GM12874 (cell line): ENCODE data around the gene NRXN2.

Experiments used
- CTCF ChIP-seq: IDR thresholded peaks from 2 replicates; pipeline ENCODE4 v1.5.1; 2011; ENCODE audit warnings: low read depth, mild to moderate bottlenecking, control low read depth, low read length, moderate library complexity; ENCODE audit not compliant: insufficient read depth

Gene NRXN2

GRCh38 chr11:64697663-64698375 is 25.2 kb downstream of the NRXN2 start:
- TF ChIP-seq CTCF: no peak

DNA sequence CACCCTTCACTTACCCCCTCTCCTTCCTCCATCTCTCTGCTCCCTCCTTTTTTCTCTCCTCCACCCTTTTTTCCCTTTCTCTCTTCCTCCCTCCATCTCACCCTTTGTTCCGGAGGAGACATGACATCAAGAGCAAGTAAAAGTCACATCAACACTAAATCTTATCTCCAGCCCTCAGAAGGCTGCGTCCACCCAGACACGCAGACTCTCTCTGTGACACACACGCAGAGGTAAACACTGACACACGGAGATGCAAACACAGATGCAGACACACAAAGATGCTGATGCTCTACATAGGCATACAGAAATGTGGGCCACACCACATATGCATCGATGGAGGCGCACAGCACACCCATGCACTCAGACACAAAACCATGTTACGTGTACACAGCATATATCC is 27.0 kb downstream of the NRXN2 start:
- no peak for TF ChIP-seq CTCF

DNA sequence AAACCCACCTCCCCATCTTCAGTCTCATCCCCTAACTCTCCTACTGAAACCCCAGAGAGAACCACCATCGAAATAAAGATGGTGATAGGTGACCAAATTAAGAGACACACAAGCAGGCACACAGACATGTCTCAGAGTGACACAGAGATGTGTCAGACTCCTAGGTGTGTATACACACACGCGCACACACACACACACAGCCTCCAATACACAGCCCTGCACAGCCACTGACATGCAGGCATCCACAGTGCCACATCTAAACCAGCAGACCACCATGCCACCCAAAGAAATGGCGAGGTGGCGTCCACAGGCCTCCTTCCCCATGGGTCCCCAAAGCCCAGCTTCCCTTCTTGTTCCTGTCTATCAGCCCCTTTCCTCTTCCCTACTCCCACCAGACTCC is 27.4 kb downstream of the NRXN2 start:
- TF ChIP-seq CTCF: no peak

DNA sequence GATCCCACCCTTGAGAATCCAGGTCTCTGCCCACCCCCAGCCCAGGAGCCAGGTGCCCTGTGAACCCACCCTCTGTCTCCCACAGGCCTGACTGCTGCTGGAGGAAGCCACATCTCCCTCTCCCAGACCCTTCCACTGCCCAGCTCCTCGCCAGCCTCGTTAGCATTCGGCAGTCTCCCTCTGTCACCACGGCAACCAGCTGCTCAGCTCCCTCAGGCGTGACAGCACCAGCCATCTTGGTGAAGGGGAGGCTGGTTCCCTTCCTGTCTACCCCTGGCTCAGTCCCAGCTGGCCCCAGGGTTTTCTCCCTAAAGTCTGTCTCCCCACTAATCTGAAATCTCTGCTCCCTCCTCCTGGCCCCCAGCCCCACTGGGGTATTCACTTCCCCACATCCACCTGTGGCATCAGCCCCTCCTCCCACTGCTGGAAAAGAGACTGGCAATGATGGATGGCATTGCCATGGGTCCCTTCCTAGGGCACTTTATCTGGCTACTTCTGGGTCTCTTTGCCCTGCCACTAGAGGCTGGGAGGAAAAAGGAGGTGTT is 28.1 kb downstream of the NRXN2 start:
- TF ChIP-seq CTCF: no peak

DNA sequence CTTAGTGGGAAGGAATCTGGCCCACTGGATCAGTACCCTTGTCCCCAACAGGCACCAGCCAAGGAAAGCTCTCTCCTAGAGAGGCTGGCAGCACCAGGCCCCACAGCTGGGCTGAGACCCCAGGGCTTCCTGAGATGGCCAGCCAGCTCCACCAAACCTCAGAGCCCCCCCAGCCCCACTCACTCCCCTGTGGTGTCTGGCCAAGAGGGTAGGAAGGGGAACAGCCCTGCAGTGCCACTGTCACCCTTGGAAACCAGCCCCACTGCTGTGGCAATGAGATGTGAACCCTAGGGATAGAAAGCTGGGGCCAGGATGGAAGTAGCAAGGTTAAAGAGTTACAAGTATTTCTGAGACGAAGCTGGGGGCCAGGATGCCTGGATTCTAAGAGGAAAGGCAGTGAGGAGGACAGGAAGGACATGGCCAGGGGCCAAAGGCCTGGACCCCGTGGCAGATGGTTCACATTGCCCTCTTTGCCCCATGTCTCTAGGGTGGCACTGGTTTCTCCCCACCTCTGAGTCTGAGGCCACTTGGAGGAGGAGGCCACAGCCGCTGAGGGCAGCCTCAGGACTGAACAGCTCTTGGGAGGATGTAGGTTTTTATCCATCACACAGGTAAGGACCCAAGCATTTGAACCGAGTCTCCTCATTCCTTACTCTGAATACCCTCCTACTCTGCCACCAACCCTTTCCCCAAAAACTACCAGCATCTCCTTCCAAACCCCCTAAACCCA is 28.8 kb downstream of the NRXN2 start:
- no peak for TF ChIP-seq CTCF

- no peak for TF ChIP-seq CTCF
These were observed 30.1 kb downstream of the NRXN2 start for GRCh38 chr11:64692764-64693331.

DNA sequence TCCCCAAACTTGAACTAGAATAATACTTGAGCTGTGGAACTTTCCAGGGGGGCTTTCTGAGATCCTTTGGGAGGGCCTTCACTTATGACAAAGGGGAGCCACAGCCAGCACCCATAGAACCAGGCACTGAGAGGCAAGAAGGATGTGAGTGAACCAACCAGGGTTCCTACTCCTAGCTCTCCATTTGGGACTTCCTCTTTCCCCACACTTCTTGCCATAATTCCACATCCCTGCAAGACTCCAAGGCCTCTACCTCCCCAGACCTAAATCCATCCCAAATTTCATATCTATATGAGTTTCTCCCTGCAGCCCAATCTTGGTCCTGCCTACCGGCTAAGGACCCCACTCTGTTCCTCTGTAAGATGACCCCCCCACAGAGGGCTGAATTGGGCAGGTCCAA is 31.5 kb downstream of the NRXN2 start:
- TF ChIP-seq CTCF: no peak
